Mesenteric fat pad (tissue), 1 donor: ENCODE measurements around the gene MARK4. TPM values are rescaled to one million over a fixed set of nuclear protein-coding genes. Genes with fewer than 3 reads are reported as not detected.
"Not testable (repeated sequence)": the region's sequence is repeated elsewhere in the genome, so short reads cannot be mapped to it uniquely, and the experiment has no call there.

Experiments
- DNase-seq: peaks from one replicate; pipeline ENCODE4 v3.0.0-alpha.2; 2020; ENCODE audit warnings: low spot score
- total RNA-seq: library from RNA; stranded (reverse); fragmentation: NEBNext Ultra II Directional; extraction: Animal tissue kit (Norgen Biotek cat#: 25700); gene quantifications from one replicate; pipeline ENCODE4 v1.2.1, GENCODE V29; 2021
- donor health status: DM: yes; HTN: yes; CAD: no.

MARK4 gene
- total RNA-seq, 1 donor from 2014 or later: 25.9 TPM

GRCh38 chr19:45243144-45243732 lies 7.8 kb upstream of the MARK4 start:
- DNase-seq: no peak

DNA sequence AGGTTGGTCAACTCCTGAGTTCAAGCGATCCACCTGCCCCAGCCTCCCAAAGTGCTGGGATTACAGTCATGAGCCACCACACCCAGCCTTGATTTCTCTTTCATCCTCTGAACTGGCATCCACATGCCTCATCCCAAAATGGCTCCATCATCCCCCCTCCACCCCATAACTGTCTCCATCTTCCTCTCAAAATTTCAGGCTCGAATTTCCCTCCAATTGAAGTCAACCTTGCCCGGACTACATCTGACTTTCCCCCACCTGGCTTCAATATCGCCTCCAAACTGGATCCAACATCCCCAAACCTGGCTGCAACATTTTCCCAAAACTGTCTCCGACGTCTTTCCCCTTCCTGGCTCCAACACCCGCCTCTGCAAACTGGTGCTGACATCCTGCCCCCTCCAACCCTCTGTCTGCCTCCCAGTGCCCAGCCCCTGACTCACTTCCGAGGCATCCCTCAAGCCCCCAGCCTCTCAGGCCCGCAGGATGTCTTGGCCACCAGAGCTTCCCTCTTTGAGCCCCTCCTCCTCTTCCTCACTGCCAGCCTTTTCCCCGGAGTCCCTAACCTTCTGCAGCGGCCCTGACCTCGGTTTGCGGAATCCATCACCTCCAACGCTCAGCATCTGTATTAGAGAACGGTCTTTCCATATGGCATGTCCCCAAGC lies 6.8 kb upstream of the MARK4 start:
- DNase-seq: no peak

DNA sequence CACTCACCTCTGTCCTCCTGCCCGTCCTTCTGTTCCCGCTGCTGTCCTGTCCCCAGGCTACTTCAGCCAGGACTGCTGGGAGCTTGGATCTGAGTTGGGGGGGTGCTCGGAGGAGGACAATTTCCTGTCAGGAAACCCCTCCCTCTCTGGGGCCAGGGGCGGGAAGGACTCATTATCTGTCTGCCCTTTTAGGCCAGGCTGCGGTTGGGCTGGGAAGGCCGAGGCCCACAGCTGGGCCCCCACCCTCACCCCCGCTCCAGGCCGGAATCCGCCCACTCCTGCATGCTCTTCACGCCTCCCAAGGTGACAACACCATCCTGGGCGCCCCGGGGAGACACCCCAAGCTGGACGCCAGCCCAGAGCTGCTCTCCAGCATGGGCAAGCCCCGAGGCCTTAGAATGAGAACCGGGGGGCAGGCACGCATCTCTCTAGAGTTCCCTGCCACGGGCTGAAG lies 5.7 kb upstream of the MARK4 start, which contains the start of gene EXOC3L2:
Gene EXOC3L2, minus strand, starts transcription at position 74 of the 454 bp plus-strand sequence. CDS start 6,362 bp downstream, outside the sequence.
- DNase-seq: no peak

- DNase-seq: no peak
Measured at GRCh38 chr19:45245826-45246225, 5.2 kb upstream of the MARK4 start.

GRCh38 chr19:45247136-45247535 lies 3.9 kb upstream of the MARK4 start:
- no peak for DNase-seq

- DNase-seq: no peak
Measured at GRCh38 chr19:45249261-45250033, 1.6 kb upstream of the MARK4 start.

DNA sequence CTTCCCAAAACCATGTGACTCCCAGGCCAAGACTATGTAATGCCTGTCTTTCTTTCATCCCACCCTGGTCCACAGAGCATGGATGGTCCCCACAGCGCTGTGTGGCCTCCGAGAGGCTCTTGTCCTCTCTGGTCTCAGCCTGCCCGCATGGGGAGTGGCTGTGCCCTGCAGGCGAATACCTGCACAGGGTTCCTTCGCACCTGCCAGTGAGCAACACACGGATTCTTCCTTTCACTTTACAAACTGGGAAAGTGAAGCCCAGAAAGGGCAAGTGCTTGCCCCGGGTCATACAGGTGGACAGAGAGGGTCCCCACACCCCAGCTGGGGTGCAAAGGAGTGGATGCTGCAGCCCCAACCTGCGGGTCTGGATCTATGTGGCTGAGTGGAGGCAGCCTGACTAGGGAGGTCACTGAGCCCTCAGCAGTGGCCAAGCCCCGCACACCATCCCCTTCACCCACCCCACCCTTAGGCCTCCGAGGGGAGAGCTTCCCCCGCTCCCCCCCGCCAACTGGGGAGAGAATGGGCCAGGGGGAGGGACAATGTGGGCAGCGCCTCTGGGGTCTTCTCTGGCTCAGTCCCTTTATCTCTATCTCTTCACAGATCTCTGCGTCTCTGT lies 747 bp upstream of the MARK4 start:
- no peak for DNase-seq

- DNase-seq: no peak
Measured at GRCh38 chr19:45251452-45252354, 632 bp downstream of the MARK4 start.

GRCh38 chr19:45253396-45254027 lies 2.4 kb downstream of the MARK4 start:
- no peak for DNase-seq

DNA sequence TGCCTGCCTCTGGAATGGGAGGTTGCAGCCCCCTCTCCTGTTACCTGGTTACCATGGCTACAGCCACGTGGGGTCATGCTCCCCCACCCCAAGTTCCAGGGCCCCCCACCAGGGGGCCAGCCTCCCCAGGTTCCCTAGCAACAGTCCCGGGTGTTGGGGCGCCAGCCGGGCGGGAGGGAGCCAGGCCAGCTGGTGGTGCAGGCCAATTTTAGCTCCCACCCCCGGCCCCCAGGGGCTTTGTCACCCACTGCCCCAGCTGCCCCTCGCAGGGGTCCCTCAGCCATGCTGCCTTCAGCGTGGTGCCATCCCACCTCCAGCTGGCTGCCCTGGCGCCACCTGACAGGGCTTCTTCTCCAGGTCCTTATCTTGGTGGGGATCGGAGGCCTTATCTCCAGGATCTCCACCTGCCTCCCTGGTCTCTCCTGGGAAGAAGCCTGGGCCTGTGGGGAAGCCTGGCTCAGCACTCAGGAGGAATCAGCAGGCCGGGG lies 3.0 kb downstream of the MARK4 start:
- DNase-seq: no peak

DNA sequence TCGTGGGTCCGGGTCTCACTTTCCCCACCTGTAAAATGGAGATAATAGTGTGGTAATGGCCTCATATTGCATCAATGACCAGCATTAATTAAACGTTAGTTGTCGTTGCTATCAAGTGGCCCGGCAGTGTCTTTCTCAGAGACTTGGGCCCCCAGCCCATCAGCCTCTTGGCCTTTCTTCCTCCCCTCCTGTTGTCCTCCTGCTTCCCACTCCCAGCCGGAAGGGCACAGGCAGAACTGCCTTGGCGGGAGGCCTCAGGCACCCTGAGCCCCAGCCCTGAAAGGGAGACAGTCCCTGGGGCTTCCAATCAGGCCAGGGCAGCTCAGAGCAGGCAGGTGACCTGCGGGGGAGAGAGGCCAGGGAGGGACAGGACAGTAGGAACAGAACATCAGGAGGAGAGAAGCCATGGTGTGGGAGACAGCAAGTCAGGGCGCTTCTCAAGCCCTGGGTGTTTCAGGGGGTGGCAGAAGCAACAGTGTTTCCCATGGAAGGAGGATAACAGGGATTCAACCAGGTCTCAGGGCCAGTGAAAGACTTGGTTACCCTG lies 4.6 kb downstream of the MARK4 start:
- DNase-seq: no peak

GRCh38 chr19:45256836-45257235 lies 5.8 kb downstream of the MARK4 start:
- DNase-seq: no peak

- DNase-seq: no peak
Measured at GRCh38 chr19:45258862-45259261, 7.8 kb downstream of the MARK4 start.

- DNase-seq: no peak
Measured at GRCh38 chr19:45262570-45262969, 11.5 kb downstream of the MARK4 start.

DNA sequence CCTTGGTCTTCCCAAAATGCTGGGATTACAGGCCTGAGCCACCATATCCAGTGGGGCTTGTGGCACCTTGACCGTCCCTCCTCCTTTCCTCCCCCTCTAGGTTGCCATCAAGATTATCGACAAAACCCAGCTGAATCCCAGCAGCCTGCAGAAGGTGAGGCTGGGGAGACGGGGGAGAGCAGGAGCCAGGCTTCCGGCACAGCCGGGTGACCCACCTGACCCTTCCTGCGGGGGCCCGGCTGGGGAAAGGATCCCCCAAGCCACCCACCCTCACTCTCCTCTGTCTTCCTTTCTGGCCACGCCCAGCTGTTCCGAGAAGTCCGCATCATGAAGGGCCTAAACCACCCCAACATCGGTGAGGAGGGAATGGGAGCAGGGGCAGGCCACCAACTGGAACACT lies 11.9 kb downstream of the MARK4 start:
- DNase-seq: no peak

DNA sequence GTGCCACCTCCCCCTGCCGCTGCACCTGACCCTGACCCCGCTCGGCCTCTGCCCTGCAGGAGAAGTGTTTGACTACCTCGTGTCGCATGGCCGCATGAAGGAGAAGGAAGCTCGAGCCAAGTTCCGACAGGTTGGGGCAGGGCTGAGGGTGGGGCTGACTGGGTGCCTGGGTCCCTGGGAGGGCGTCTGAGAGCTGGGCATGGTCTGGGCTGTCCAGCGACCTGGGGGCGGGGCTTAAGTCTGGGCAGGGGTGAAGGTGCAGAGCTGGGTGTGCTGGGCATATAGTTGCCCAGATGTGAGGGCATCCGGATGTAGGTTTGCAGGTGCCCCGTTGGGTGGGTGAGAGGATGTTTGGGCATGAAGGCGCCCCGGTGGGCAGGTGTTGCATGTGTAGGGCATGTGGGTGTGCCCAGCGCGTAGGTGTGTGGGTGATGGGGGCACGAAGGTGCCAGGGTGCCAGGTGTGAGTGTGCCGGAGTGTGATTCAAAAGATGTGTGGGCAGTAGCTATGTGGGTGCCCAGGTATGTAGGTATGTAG lies 13.8 kb downstream of the MARK4 start:
- no peak for DNase-seq

DNA sequence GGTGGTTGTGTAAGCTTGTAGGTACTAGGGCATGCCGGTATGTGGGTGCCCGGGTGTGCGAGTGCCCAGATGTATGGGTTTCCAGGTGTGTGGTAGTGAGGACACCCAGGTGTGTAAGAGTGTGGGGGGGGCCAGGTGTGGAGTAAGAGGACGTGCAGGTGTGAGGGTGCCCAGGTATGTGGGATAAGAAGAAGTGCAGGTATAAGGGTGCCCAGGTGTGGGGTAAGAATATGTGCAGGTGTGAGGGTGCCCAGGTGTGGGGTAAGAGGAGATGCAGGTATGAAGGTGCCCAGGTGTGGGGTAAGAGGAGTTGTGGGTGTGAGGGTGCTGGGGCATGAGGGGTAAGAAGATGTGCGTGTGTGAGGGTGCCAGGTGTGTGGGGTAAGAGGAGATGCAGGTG lies 14.3 kb downstream of the MARK4 start:
- DNase-seq: no peak

DNA sequence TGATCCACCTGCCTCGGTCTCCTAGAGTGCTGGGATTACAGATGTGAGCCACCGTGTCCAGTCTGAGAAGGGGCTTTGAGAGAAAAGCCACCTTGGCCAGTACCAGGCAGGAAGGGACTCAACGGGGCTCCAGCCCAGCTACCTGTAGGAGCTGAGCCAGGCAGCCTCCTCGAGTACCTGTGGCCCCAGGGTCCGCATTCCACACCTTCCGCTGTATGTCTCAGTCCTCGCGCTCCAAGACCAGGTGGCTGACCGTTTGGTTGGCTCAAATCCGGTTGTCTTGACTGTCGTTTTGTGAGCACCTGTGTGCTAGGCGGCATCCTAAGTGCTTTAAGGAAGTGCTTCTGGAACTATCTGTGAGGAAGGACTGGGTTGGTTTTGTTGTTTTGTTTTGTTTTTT lies 16.2 kb downstream of the MARK4 start:
- no peak for DNase-seq

DNA sequence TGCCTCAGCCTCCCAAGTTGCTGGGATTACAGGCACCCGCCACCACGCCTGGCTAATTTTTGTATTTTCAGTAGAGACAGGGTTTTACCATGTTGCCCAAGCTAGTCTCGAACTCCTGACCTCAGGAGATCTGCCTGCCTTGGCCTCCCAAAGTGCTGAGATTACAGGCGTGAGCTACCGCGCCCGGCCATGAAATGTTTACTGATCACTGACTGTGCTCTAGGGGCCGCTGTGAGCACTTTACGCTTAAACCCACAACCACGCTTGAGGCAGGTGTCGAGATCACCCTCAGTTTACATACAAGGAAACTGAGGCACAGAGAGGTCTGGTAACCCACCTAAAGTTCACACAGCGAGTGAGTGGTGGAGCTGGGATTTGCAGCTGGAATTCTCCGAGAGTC lies 18.9 kb downstream of the MARK4 start:
- not testable (repeated sequence) for DNase-seq
